Thyroid gland (tissue), 4 donors: ENCODE results near the gene DNM3. TPM values are rescaled to one million over a fixed set of nuclear protein-coding genes. Genes with fewer than 3 reads are reported as not detected.

Experiments used
- DNase-seq, 2 donors: peaks; one replicate each; pipeline ENCODE4 v3.0.0-alpha.2; 2019
- H3K27ac ChIP-seq, 3 donors: fragments of 200-600 bp; sonication (generic); 1 replicate in 2 of 3; 2 replicates in 1 of 3; pipeline ENCODE4 v1.5.1; 2016 to 2019; ENCODE audit warnings: mild to moderate bottlenecking in 1 of 3, moderate library complexity in 1 of 3
- H3K27me3 ChIP-seq: fragments of 200-600 bp; sonication (generic); one replicate; pipeline ENCODE4 v1.5.1; 2019
- H3K36me3 ChIP-seq, 2 donors: fragments of 200-600 bp; sonication (generic); one replicate each; pipeline ENCODE4 v1.5.1; 2016 to 2019
- H3K4me1 ChIP-seq, 2 donors: fragments of 200-600 bp; sonication (generic); one replicate each; pipeline ENCODE4 v1.5.1; 2017 to 2019
- H3K4me3 ChIP-seq, 3 donors: fragments of 200-600 bp; sonication (generic); replicated peaks in 1 of 3; 1 replicate in 2 of 3; 2 replicates in 1 of 3; pipeline ENCODE4 v1.5.1; 2016; ENCODE audit warnings: mild to moderate bottlenecking in 1 of 3
- H3K9me3 ChIP-seq: fragments of 200-600 bp; sonication (generic); one replicate; pipeline ENCODE4 v1.5.1; 2017
- POLR2A ChIP-seq, 2 donors: fragments of 450-650 bp; IDR thresholded peaks; one replicate each; pipeline ENCODE4 v1.6.1; 2017; ENCODE audit warnings: antibody characterized with exemption in 2 of 2, mild to moderate bottlenecking in 2 of 2, moderate library complexity in 1 of 2
- WGBS, 2 donors: methylation state at CpG; one replicate each; pipeline ENCODE4 v1.1.5; 2017; 5-methylcytosine and 5-hydroxymethylcytosine counted together
- intact Hi-C: fragments of 100-400 bp; cut with DNase I; formaldehyde crosslinking; loops from one replicate; pipeline ENCODE4 v1.15.1; 2023
- total RNA-seq, 4 donors: library from RNA; depleted of rRNA; stranded (reverse); fragments of >200 nt; gene quantifications; one replicate each; pipeline ENCODE4 v1.2.3, GENCODE V29; 2016
- TF ChIP-seq, protein P1 (sequence below), 6 experiments: fragments of 200-600 bp in 3 of 6; fragments of 450-650 bp in 3 of 6; sonication (generic) in 3 of 6; IDR thresholded peaks; one replicate each; pipeline ENCODE4 v1.5.1; 2016 to 2019; ENCODE audit warnings: antibody characterized with exemption in 6 of 6, mild to moderate bottlenecking in 2 of 6, inconsistent platforms in 1 of 6, moderate library complexity in 1 of 6

DNM3 gene
- total RNA-seq, 4 donors from 2014 or later: 9.0 to 13.6 (median 10.8) TPM

DNA sequence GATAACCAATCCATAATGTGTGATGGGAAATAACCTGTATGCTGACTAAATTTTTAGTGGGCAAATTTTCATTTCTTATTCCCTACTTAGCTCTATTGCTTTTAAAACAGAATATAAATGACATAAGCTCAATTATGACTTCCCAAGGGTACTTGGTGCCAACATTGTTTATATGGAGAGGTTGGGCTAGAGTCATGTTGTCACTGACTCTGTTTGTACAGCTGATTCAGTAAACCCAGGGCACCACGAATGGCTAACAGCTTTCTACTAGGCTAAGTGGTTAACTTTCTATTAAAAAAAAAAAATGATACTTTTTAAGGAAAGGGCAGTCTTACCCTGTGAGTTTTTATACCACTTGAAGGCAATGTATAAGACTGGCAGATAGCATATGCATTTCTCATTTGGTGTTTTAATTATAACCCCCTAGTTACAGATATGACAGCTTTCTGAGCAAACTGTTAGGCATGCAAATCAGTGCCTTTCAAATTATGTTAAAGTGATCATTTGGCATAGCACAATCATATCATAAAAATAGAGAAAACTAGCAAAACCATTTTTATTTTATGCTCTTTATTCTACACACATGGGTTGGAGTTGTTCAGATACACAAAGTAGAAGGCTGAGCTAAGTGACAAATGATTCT, 147.1 kb downstream of the DNM3 start:
- no peak overlapping the region for H3K4me3 ChIP-seq
- intact Hi-C loops: loop anchor here (10.0 kb wide), 1 partner anchor 344 kb away; no protein-coding TSS in a partner anchor
- 21 to 45% methylated on average over 1 of the region's 1 CpG for WGBS, 2 donors
- no peak overlapping the region for H3K27ac ChIP-seq
- DNase-seq: no peak
- H3K27me3 ChIP-seq: no peaks in the 10 kb centered on the region
- H3K36me3 ChIP-seq: no peaks in the 10 kb centered on the region
- H3K4me1 ChIP-seq: no peaks in the 10 kb centered on the region
- no peaks in the 10 kb centered on the region for H3K9me3 ChIP-seq
- TF ChIP-seq, protein P1, sequence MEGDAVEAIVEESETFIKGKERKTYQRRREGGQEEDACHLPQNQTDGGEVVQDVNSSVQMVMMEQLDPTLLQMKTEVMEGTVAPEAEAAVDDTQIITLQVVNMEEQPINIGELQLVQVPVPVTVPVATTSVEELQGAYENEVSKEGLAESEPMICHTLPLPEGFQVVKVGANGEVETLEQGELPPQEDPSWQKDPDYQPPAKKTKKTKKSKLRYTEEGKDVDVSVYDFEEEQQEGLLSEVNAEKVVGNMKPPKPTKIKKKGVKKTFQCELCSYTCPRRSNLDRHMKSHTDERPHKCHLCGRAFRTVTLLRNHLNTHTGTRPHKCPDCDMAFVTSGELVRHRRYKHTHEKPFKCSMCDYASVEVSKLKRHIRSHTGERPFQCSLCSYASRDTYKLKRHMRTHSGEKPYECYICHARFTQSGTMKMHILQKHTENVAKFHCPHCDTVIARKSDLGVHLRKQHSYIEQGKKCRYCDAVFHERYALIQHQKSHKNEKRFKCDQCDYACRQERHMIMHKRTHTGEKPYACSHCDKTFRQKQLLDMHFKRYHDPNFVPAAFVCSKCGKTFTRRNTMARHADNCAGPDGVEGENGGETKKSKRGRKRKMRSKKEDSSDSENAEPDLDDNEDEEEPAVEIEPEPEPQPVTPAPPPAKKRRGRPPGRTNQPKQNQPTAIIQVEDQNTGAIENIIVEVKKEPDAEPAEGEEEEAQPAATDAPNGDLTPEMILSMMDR (IDR thresholded peaks at IDR 0.05): no peak
- no peak for TF ChIP-seq POLR2A (IDR thresholded peaks at IDR 0.05)

DNA sequence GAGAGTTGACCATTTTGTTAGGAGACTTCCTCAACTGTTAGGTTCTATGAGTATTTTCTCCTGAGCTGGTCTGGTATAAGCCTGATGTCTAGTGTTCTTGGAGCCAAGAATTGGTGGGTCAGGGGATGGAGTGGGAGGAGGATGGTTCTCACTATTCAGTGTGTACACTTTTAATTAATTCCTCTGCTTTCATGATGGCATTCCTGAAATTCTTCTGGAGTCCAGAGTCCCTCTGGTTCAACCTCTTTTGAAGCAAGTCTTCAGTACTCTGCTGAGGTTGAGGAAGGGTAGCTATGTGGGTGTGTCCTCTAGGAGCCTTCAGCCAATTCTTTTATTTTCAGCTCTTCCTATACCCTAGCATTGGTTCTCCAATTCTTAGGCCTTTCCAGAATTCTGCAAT, 149.1 kb downstream of the DNM3 start:
- intact Hi-C loops: no loop called here
- Histone ChIP-seq H3K27ac (no peak overlapping the region), H3K4me1 (no peaks in the 10 kb centered on the region), H3K4me3 (no peak overlapping the region), H3K27me3 (no peaks in the 10 kb centered on the region), H3K36me3 (no peaks in the 10 kb centered on the region), H3K9me3 (no peaks in the 10 kb centered on the region)
- DNase-seq: no peak
- TF ChIP-seq, protein P1 (IDR thresholded peaks at IDR 0.05): no peak
- no peak for TF ChIP-seq POLR2A (IDR thresholded peaks at IDR 0.05)

DNA sequence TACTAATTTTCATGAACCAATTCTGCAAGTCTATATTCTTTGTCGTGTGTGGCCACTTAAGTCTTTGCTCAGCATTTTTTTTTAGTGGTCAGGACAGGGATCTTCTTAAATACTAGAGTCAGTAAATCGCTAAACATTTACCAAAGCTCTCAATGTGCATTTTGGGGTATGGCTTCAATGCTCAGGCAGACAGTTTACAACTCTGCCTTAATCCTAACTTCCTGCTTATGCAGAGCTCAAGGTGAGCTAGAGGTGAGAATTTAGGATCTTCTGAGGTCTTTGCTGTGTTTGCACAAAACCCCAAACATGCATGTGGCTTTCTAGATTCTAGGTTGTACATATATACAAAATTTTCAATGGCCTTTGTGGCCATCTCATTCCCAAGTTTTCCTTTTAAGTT, 153.0 kb downstream of the DNM3 start:
- Histone ChIP-seq H3K4me3 (no peak overlapping the region), H3K4me1 (no peaks in the 10 kb centered on the region), H3K27me3 (no peaks in the 10 kb centered on the region), H3K36me3 (no peaks in the 10 kb centered on the region), H3K27ac (no peak overlapping the region), H3K9me3 (no peaks in the 10 kb centered on the region)
- intact Hi-C loops: no loop called here
- TF ChIP-seq POLR2A (IDR thresholded peaks at IDR 0.05): no peak
- TF ChIP-seq, protein P1 (IDR thresholded peaks at IDR 0.05): no peak
- WGBS, 2 donors: 86 to 91% methylated on average over 2 of the region's 2 CpGs
- no peak for DNase-seq

- no peak overlapping the region for H3K27ac ChIP-seq
- intact Hi-C loops: no loop called here
- WGBS, 2 donors: 87 to 93% methylated on average over 3 of the region's 3 CpGs
- H3K4me1 ChIP-seq: no peaks in the 10 kb centered on the region
- no peaks in the 10 kb centered on the region for H3K27me3 ChIP-seq
- no peak for DNase-seq
- TF ChIP-seq POLR2A (IDR thresholded peaks at IDR 0.05): no peak
- H3K9me3 ChIP-seq: no peaks in the 10 kb centered on the region
- no peaks in the 10 kb centered on the region for H3K36me3 ChIP-seq
- no peak overlapping the region for H3K4me3 ChIP-seq
Observed at GRCh38 chr1:171995573-171995972, 154.3 kb downstream of the DNM3 start.

- H3K4me3 ChIP-seq: no peak overlapping the region
- H3K9me3 ChIP-seq: no peaks in the 10 kb centered on the region
- no peaks in the 10 kb centered on the region for H3K4me1 ChIP-seq
- intact Hi-C loops: no loop called here
- no peak for DNase-seq
- H3K36me3 ChIP-seq: no peaks in the 10 kb centered on the region
- no peaks in the 10 kb centered on the region for H3K27me3 ChIP-seq
- 94% methylated on average over 1 of the region's 1 CpG for WGBS, 2 donors
- H3K27ac ChIP-seq: no peak overlapping the region
- TF ChIP-seq, protein P1 (IDR thresholded peaks at IDR 0.05): no peak
- no peak for TF ChIP-seq POLR2A (IDR thresholded peaks at IDR 0.05)
Observed at GRCh38 chr1:171997936-171998335, 156.6 kb downstream of the DNM3 start.
